ENCODE measurements around the gene HOXA1.

HOXA1 gene

GRCh38 chr7:27079234-27079975, 16.4 kb downstream of the HOXA1 start:
- H3K27ac ChIP-seq = no peak overlapping the region
- TF ChIP-seq ZFX (IDR thresholded peaks at IDR 0.05; ENCODE audit: borderline replicate concordance) (no peak), CTCF (IDR thresholded peaks at IDR 0.05) (no peak)

DNA sequence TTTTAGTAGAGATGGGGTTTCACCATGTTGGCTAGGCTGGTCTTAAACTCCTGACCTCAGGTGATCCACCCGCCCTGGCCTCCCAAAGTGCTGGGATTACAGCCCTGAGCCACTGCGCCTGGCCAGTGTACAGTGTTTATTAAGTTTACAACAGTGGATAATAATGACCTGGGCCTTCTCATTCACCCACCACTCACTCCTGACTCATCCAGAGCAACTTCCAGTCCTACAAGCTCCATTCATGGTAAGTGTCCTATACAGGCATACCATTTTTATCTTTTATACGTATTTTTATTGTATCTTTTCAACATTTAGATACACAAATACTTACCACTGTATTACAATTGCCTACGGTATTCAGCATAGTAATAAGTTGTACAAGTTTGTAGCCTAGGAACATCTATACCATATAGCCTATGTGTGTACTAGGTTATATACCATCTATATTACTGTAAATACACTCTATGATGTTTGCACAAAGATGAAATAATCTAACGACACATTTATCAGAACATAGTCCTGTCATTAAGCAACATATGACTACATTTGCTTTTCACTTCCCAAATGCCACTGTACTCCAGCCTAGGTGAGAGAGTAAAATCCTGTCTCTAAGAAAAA, 17.1 kb downstream of the HOXA1 start:
- H3K27ac ChIP-seq = no peak overlapping the region
- TF ChIP-seq CTCF (IDR thresholded peaks at IDR 0.05) = no peak
- TF ChIP-seq ZFX (IDR thresholded peaks at IDR 0.05; ENCODE audit: borderline replicate concordance) = no peak

DNA sequence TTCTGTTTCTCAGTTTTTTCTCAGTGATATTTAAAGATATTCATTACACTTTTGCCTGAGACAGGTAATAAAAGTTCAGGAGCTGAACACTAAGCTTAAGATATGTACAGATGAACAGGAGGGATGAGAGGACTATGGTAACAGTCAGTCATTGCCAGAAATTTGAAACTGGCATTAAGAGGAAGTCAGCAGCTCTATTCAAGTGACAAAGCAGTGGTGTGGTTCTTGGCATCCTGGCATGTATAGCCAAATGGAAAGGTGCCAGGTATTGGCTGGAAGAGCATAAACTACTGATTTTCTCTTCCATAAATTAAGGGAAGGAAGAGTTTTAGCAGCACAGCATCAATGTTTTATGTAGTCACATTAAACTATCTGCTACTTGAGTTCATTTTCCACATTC, 22.7 kb downstream of the HOXA1 start:
- no peak overlapping the region for H3K27ac ChIP-seq
- no peak for TF ChIP-seq ZFX (IDR thresholded peaks at IDR 0.05; ENCODE audit: borderline replicate concordance)

DNA sequence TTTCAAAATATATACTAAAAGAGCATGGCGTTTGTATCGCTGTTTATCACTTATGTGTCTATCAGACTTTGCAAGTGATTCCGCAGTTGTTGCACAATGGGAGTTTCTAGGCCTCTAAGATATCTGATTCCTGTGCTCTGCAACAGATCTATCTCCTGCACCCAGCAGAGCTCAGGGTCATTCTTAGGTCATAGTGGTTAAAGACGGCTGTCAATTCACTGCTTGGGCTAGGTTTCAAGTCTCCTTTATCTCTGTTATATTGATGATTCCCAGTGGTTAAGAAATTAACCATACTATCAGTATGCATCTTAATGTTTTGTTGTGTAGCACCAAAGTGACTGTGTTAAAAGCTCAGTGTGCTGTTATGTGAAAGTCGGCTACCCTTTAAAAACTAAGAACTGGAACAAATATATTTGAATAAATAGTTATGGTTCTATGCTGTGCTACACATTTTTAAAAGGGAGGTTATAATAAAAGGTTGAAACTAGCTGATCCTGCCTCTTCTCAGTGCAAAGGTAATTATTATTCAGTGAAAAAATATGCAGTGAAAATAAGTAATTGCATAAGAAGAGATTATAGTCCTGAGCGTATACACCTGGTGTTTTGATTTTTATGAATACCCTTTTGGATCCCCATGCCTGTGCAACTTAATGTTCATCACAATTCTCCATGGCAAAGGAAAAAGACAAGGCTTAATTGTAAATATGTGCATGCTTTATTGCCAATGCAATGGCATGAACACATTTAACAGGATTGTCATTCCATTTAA, 24.0 kb downstream of the HOXA1 start:
- no peak overlapping the region for H3K27ac ChIP-seq
- no peak for TF ChIP-seq ZFX (IDR thresholded peaks at IDR 0.05; ENCODE audit: borderline replicate concordance)
- TF ChIP-seq CTCF (IDR thresholded peaks at IDR 0.05) = no peak

DNA sequence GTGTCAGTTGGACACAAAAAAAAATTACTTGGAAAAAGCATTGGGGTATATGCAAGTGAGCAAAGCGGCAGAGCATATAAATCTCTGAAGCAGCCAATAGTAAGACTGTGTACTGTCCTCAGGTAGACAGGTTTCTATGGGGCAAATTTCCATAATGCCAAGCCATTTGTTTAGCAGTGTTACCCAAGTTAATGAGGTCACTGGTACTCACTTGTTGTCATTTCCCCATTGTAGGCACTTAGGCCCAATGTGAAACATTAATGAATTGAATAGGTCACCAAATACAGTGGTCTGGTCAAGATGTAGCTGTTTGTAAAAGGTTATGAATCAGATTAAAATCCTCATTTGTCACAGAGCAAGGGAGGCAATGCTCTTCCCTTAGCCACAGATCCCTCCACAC, 27.5 kb downstream of the HOXA1 start:
- no peak for TF ChIP-seq CTCF (IDR thresholded peaks at IDR 0.05)
- no peak for TF ChIP-seq ZFX (IDR thresholded peaks at IDR 0.05; ENCODE audit: borderline replicate concordance)
- H3K27ac ChIP-seq = no peak overlapping the region

- no peak for TF ChIP-seq ZFX (IDR thresholded peaks at IDR 0.05; ENCODE audit: borderline replicate concordance)
- no peak for TF ChIP-seq CTCF (IDR thresholded peaks at IDR 0.05)
- H3K27ac ChIP-seq = no peak overlapping the region
Measured at GRCh38 chr7:27066148-27066547, 29.7 kb downstream of the HOXA1 start.

GRCh38 chr7:27065709-27066108, 30.1 kb downstream of the HOXA1 start:
- no peak for TF ChIP-seq CTCF (IDR thresholded peaks at IDR 0.05)
- no peak for TF ChIP-seq ZFX (IDR thresholded peaks at IDR 0.05; ENCODE audit: borderline replicate concordance)
- H3K27ac ChIP-seq = no peak overlapping the region
